IMR-90 (cell line): ENCODE results near the gene TNRC6A. TPM values are rescaled to one million over a fixed set of nuclear protein-coding genes. Genes with fewer than 3 reads are reported as not detected.
A peak's percentile ranks its signal among the peaks of the same experiment; 100 is the strongest.

ENCODE experiments used
- ATAC-seq: fragments of 200-7000 bp; cut with Tn5 transposase; 2 replicates; pipeline ENCODE4 v1.9.1; 2020; ENCODE audit warnings: low read depth, mild to moderate bottlenecking, moderate library complexity
- BruUV-seq: library from RNA; stranded (reverse); fragments of 400-500 nt; replicated peaks from 2 replicates; lab custom pipeline; 2021; lab: Mats Ljungman, UMichigan
- CTCF ChIA-PET: fragments of 300-600 bp; formaldehyde crosslinking; extraction: SDS; loops from one replicate; lab custom pipeline; 2021; ENCODE audit warnings: antibody characterized with exemption; lab: Yijun Ruan, JAX
- POLR2A ChIA-PET: fragments of 300-600 bp; sonication (Branson Sonifier 250); formaldehyde crosslinking; loops from one replicate; lab custom pipeline; 2022; ENCODE audit warnings: antibody characterized with exemption; ENCODE audit not compliant: unreplicated experiment; lab: Charles Lee
- DNase-seq: peaks from one replicate; pipeline ENCODE4 v3.0.0; 2013
- H2AFZ ChIP-seq: replicated peaks from 2 replicates; pipeline ENCODE3; 2013; ENCODE audit warnings: low read length, mild to moderate bottlenecking; ENCODE audit not compliant: poor library complexity
- H2AK5ac ChIP-seq: 2 replicates; pipeline ENCODE4 v1.6.1; 2013; ENCODE audit warnings: low read depth, low read length, inconsistent platforms
- H2AK9ac ChIP-seq: replicated peaks from 2 replicates; pipeline ENCODE3; 2013; ENCODE audit warnings: mild to moderate bottlenecking, low read depth, low read length, moderate library complexity; ENCODE audit not compliant: poor library complexity
- H2BK120ac ChIP-seq: 2 replicates; pipeline ENCODE4 v1.6.1; 2013; ENCODE audit warnings: low read depth, low read length, inconsistent platforms
- H2BK15ac ChIP-seq: 3 replicates; pipeline ENCODE4 v1.6.1; 2013; ENCODE audit warnings: low read depth, low read length, inconsistent platforms
- H2BK20ac ChIP-seq: 2 replicates; pipeline ENCODE4 v1.6.1; 2013; ENCODE audit warnings: low read depth, mild to moderate bottlenecking, inconsistent platforms, low read length, moderate library complexity
- H2BK5ac ChIP-seq: 2 replicates; pipeline ENCODE4 v1.6.1; 2013; ENCODE audit warnings: mild to moderate bottlenecking, low read depth, low read length, inconsistent platforms; ENCODE audit not compliant: poor library complexity, severe bottlenecking
- H3K14ac ChIP-seq: replicated peaks from 2 replicates; pipeline ENCODE4 v1.6.1; 2013; ENCODE audit warnings: low read depth, low read length, inconsistent platforms
- H3K18ac ChIP-seq: 2 replicates; pipeline ENCODE4 v1.6.1; 2013; ENCODE audit warnings: low read depth, low read length, control low read depth
- H3K23ac ChIP-seq: 2 replicates; pipeline ENCODE4 v1.6.1; 2013; ENCODE audit warnings: low read depth, low read length, inconsistent platforms
- H3K27ac ChIP-seq: 2 replicates; pipeline ENCODE4 v1.5.1; 2013; ENCODE audit warnings: mild to moderate bottlenecking, control low read depth, low read length; ENCODE audit not compliant: insufficient read depth
- H3K27me3 ChIP-seq: 2 replicates; pipeline ENCODE4 v1.6.1; 2013; ENCODE audit warnings: low read length; ENCODE audit not compliant: control insufficient read depth, insufficient read depth
- H3K36me3 ChIP-seq: 2 replicates; pipeline ENCODE4 v1.6.1; 2013; ENCODE audit warnings: low read length, mixed read lengths; ENCODE audit not compliant: control insufficient read depth, insufficient read depth
- H3K4ac ChIP-seq: 2 replicates; pipeline ENCODE4 v1.6.1; 2013; ENCODE audit warnings: low read depth, low read length, inconsistent platforms
- H3K4me1 ChIP-seq: 2 replicates; pipeline ENCODE4 v1.6.1; 2013; ENCODE audit warnings: low read length, mixed read lengths; ENCODE audit not compliant: control insufficient read depth, insufficient read depth
- H3K4me2 ChIP-seq: 2 replicates; pipeline ENCODE4 v1.6.1; 2013; ENCODE audit warnings: low read depth, mild to moderate bottlenecking, control low read depth, low read length, moderate library complexity
- H3K4me3 ChIP-seq: 2 replicates; pipeline ENCODE4 v1.5.1; 2013; ENCODE audit warnings: low read depth, mild to moderate bottlenecking, control low read depth, low read length, moderate library complexity; ENCODE audit not compliant: insufficient read depth
- H3K56ac ChIP-seq: 2 replicates; pipeline ENCODE4 v1.6.1; 2013; ENCODE audit warnings: low read length, inconsistent platforms; ENCODE audit not compliant: insufficient read depth; ENCODE audit errors: extremely low read depth
- H3K79me1 ChIP-seq, 2 experiments: 2 replicates each; pipeline ENCODE4 v1.6.1; 2013; ENCODE audit warnings: low read length in 2 of 2, inconsistent platforms in 1 of 2, low read depth in 1 of 2
- H3K9ac ChIP-seq: 2 replicates; pipeline ENCODE4 v1.6.1; 2013; ENCODE audit warnings: low read depth, low read length, control low read depth
- H3K9me1 ChIP-seq: 2 replicates; pipeline ENCODE4 v1.6.1; 2013; ENCODE audit warnings: low read length, inconsistent platforms; ENCODE audit not compliant: insufficient read depth
- H3K9me3 ChIP-seq: 2 replicates; pipeline ENCODE4 v1.6.1; 2013; ENCODE audit warnings: low read length; ENCODE audit not compliant: control insufficient read depth, insufficient read depth
- H4K20me1 ChIP-seq: 2 replicates; pipeline ENCODE4 v1.6.1; 2013; ENCODE audit warnings: low read length, inconsistent platforms; ENCODE audit not compliant: insufficient read depth
- H4K5ac ChIP-seq: 2 replicates; pipeline ENCODE4 v1.6.1; 2013; ENCODE audit warnings: mild to moderate bottlenecking, low read depth, low read length, control low read depth
- H4K8ac ChIP-seq, 2 experiments: 2 replicates each; pipeline ENCODE4 v1.6.1; 2013; ENCODE audit warnings: low read depth in 2 of 2, low read length in 2 of 2, control low read depth in 1 of 2, inconsistent platforms in 1 of 2
- H4K91ac ChIP-seq: 2 replicates; pipeline ENCODE4 v1.6.1; 2013; ENCODE audit warnings: low read depth, low read length, inconsistent platforms; ENCODE audit not compliant: insufficient read depth
- CTCF ChIP-seq: conservative IDR thresholded peaks from 2 replicates; pipeline ENCODE4 v1.5.1; 2012; ENCODE audit warnings: mild to moderate bottlenecking, low read depth, low read length, improper control_type of control experiment
- MAFK ChIP-seq: IDR thresholded peaks from 2 replicates; pipeline ENCODE4 v1.6.1; 2012; ENCODE audit warnings: low read depth, low read length, improper control_type of control experiment
- MXI1 ChIP-seq: IDR thresholded peaks from 2 replicates; pipeline ENCODE4 v1.6.1; 2012; ENCODE audit warnings: low read depth, mild to moderate bottlenecking, low read length, moderate library complexity, borderline replicate concordance
- WGBS, 2 experiments: methylation state at CpG; one replicate each; pipeline versions ENCODE4 v1.1.5 to v1.1.7; 2013; ENCODE audit warnings: missing lambda C conversion rate in 2 of 2; ENCODE audit not compliant: insufficient read length in 1 of 2; ENCODE audit errors: extremely low coverage in 2 of 2; 5-methylcytosine and 5-hydroxymethylcytosine counted together
- dilution Hi-C: fragments of 300-500 bp; cut with HindIII; formaldehyde crosslinking; loops from one replicate; pipeline ENCODE4 v1.14.3; 2018; ENCODE audit warnings: low sequenced_read_pairs; ENCODE audit not compliant: unreplicated experiment
- in situ Hi-C: fragments of 300-500 bp; cut with MboI; formaldehyde crosslinking; loops from 3 replicates; pipeline ENCODE4 v1.14.3; 2019; ENCODE audit warnings: low sequenced_read_pairs, inconsistent platforms, mixed read lengths
- intact Hi-C: fragments of 100-400 bp; cut with micrococcal nuclease; formaldehyde crosslinking; loops from 2 replicates; pipeline ENCODE4 v1.10.0; 2022
- polyA plus RNA-seq, 3 experiments: library from polyadenylated mRNA; depleted of rRNA; stranded (reverse); fragments of >200 nt; gene quantifications; 2 replicates each; pipeline ENCODE4 v1.2.3, GENCODE V29; 2012; ENCODE audit warnings: low replicate concordance in 1 of 3
- total RNA-seq: library from RNA; depleted of rRNA; stranded (reverse); fragments of >200 nt; gene quantifications from 2 replicates; pipeline ENCODE4 v1.2.3, GENCODE V29; 2012

The TNRC6A gene
- total and polyA plus RNA-seq, 2 of the 4 experiments (the other 2 are of a cell fraction): 32.4 to 42.3 TPM

- H3K9ac ChIP-seq: no peak overlapping the region
- H3K4me3 ChIP-seq: no peak overlapping the region
- peak overlapping the region; percentile 20; the same call in 1 of the 3 replicates for H2BK15ac ChIP-seq
- peaks cover 11 to 78% of the 10 kb centered on the region in 2 experiments for H3K79me1 ChIP-seq
- ChIA-PET CTCF (no interaction called here), POLR2A (no interaction called here)
- H4K5ac ChIP-seq: 0 out of 2 replicates have a peak overlapping the region, but pooled peaks have one; percentile 5
- 0 out of 2 replicates have a peak overlapping the region, but pooled peaks have one; percentile 12 for H3K23ac ChIP-seq
- H3K4ac ChIP-seq: no peak overlapping the region; the same call in 1 of the 2 replicates
- H3K4me1 ChIP-seq: peaks cover 28% of the 10 kb centered on the region
- peak overlapping the region; percentile 66; the same call in 1 of the 2 replicates for H2AK5ac ChIP-seq
- ATAC-seq: no peak
- H2BK5ac ChIP-seq: peak overlapping the region; percentile 89
- WGBS, 2 experiments: no CpG with 5 or more reads among the region's 5 CpGs
- H3K56ac ChIP-seq: no peak overlapping the region
- no peaks in the 10 kb centered on the region for H3K9me3 ChIP-seq
- dilution Hi-C loops (no loop called here), in situ Hi-C loops (no loop called here), intact Hi-C loops (loop anchor here (2.0 kb wide), 1 partner anchor 156 kb away; no protein-coding TSS in a partner anchor)
- no peaks in the 10 kb centered on the region for H3K27me3 ChIP-seq
- no peak overlapping the region for H2AFZ ChIP-seq
- no peak overlapping the region for H2BK120ac ChIP-seq
- no peak overlapping the region for H4K8ac ChIP-seq
- TF ChIP-seq MAFK: no peak
- TF ChIP-seq CTCF: no peak
- TF ChIP-seq MXI1: no peak
- H2BK20ac ChIP-seq: no peak overlapping the region
- H2AK9ac ChIP-seq: no peak overlapping the region
- no peak overlapping the region for H3K18ac ChIP-seq
- H4K20me1 ChIP-seq: peaks cover 80% of the 10 kb centered on the region
- DNase-seq: no peak
- H4K91ac ChIP-seq: no peak overlapping the region
- H3K27ac ChIP-seq: peak overlapping the region; percentile 93; the same call in 1 of the 2 replicates
- H3K9me1 ChIP-seq: peaks cover 24% of the 10 kb centered on the region
- H3K36me3 ChIP-seq: peaks cover 15% of the 10 kb centered on the region
- H3K4me2 ChIP-seq: peak overlapping the region; percentile 87
- no peak overlapping the region for H3K14ac ChIP-seq
- no TSS peak for BruUV-seq
Measured at GRCh38 chr16:24736758-24737157, 7.3 kb downstream of the TNRC6A start.
